GM21717 (cell line): ENCODE measurements around the gene SVOP.
"Not testable (repeated sequence)": the region's sequence is repeated elsewhere in the genome, so short reads cannot be mapped to it uniquely, and the experiment has no call there.

Source experiments
- ATAC-seq: cut with Tn5 transposase; IDR thresholded peaks from one replicate; pipeline ENCODE4 v1.9.1; 2021; ENCODE audit warnings: mild to moderate bottlenecking, moderate library complexity; ENCODE audit not compliant: unreplicated experiment

The SVOP gene

GRCh38 chr12:108896336-108896735 lies 124.5 kb downstream of the SVOP start:
- ATAC-seq = no peak

DNA sequence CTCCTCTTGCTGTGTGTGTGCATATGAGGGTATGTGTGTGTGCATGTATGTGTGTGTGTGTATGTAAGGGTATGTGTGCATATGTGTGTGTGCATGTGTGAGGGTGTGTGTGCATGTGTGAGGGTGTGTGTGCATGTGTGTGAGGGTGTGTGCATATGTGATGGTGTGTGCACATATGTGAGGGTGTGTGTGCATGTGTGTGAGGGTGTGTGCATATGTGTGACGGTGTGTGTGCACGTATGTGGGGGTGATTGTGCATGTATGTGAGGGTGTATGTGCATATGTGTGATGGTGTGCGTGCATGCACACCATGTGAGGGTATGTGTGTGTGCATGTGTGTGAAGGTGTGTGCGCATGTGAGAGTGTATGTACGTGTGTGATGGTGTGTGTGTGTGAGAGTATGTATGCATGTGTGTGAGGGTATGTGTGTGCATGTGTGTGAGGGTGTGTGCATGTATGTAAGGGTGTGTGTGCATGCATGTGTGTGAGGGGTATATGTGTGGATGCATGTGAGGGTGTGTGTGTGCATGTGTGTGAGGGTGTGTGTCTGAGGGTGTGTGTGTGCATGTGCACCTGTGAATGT lies 125.6 kb downstream of the SVOP start:
- ATAC-seq = no peak

DNA sequence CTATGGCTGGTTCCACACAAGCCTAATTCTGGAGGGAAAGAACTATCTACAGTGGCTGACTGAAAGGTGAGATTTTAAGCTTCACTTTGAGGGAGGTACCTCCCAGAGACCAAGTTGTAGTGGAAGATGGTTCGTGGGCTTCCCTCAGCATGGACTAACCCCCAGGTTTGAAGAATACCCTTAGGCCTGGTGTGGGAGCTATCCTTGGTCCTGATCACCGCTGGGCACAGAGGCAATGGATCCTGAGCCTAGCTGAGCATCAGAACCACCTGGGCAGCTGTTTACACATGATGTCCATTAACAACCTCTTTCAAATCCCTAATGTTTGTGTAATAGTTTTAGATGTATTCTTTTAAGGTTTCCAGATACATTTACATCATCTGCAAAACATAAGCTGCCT lies 130.7 kb downstream of the SVOP start:
- no peak for ATAC-seq

GRCh38 chr12:108888031-108888430 lies 132.8 kb downstream of the SVOP start:
- no peak for ATAC-seq

- ATAC-seq = no peak
Measured at GRCh38 chr12:108886873-108887629, 133.8 kb downstream of the SVOP start.

- ATAC-seq = no peak
Measured at GRCh38 chr12:108884116-108885012, 136.5 kb downstream of the SVOP start.

DNA sequence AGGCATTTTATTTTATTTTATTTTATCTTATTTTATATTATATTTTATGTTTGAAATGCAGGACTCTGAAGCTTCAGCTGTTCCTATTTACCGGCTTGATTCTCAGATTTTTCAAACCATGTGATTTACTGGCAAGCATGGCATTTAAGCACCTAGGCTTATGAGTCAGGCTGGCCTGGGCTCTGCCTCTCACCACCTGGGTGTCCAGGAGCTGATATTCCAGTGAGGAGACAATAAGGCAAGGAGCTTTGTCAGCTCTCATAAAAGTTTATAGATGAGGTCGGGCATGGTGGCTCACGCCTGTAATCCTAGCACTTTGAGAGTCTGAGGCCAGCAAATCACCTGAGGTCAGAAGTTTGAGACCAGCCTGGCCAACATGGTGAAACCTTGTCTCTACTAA lies 138.9 kb downstream of the SVOP start:
- no peak for ATAC-seq

- ATAC-seq = no peak
Measured at GRCh38 chr12:108879615-108880254, 141.1 kb downstream of the SVOP start, which contains the start of gene DAO. DAO (plus strand) TSS chr12:108880092; CDS start chr12:108885007, 4,915 bp downstream.

DNA sequence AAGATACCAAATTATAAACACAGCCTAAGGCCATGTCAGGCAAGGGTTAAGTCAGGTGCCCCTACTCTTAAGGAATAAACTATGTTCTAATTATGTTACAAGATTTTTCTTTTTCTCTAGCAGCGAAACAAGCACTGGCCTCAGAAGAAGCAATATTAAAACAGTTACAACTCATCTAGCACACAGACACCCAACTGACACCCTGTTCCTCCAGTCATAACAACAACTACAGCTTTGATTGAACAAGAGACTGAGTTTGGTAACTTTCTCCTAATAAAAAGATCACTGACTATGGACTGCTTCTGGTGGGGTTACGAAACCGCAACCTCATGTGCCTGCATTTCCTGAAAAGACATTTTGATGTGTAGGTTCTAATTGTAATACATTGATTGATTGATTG lies 144.3 kb downstream of the SVOP start:
- ATAC-seq = no peak

- no peak for ATAC-seq
Measured at GRCh38 chr12:108875682-108876361, 145.0 kb downstream of the SVOP start.

GRCh38 chr12:108875280-108875679 lies 145.6 kb downstream of the SVOP start:
- no peak for ATAC-seq

DNA sequence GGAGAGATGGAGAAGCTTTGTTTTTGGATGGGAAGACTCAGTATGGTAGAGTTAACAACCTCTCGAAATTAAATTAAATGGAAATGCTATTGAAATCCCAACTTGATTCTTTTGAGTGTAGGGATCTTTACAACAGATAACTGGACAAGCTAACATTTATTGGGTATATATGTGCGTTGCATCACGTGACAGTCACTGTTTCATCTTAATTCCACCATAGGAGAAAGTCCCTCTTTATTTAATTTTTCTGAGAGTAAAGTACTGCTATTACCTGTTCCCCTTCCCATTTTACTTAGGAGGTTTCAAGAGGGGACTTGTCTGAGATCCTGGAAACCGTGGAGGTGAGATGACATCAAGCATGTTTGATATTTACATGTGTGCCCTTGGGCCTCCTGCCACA lies 152.1 kb downstream of the SVOP start:
- no peak for ATAC-seq

GRCh38 chr12:108866083-108866482 lies 154.8 kb downstream of the SVOP start:
- not testable (repeated sequence) for ATAC-seq

- ATAC-seq = no peak
Measured at GRCh38 chr12:108865169-108865568, 155.7 kb downstream of the SVOP start.

DNA sequence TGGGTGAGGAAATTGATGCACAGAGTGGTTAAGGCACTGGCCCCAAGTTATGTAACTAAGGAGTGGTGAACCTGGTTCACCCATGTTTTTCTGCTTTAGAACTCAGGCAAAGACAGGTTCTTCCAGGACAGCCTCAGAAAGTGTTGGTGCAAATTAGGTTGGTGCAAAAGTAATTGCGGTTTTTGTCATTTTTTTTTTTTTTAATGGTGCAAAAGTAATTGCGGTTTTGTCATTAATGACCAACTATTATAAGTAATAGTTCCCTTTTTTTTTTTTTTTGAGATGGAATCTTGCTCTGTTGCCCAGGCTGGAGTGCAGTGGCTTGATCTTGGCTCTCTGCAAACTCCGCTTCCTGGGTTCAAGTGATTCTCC lies 158.3 kb downstream of the SVOP start:
- ATAC-seq = no peak

DNA sequence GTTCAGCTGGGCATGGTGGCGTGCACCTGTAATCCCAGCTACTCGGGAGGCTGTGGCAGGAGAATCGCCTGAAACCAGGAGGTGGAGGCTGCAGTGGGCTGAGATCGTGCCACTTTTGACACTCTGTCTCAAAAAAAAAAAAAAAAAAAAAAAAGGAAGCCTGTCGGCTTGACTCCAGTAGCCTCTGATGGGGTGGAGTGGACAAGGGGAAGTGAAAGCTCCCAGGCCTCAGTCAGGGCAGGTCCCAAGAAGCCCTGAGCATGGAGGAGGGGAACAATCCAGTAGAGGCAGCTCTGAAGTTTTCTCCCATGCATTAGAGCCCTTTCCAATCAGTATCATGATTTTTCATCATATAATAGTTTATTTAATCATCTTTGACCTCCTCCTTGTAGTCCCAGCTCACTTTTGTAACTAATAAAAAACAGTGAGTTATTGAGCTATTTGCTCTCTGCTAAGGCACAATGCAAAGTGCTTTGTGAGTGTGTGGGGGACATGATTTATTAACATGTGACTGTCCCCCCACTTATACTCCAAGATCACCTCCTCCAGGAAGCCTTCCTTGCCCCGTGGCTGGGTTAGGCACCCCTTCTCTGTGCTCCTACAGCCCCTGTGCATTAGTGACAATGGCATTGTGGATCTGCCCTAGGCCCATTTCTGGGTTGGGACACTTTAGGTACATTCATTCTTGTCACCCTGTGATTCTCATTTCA lies 158.8 kb downstream of the SVOP start:
- no peak for ATAC-seq

DNA sequence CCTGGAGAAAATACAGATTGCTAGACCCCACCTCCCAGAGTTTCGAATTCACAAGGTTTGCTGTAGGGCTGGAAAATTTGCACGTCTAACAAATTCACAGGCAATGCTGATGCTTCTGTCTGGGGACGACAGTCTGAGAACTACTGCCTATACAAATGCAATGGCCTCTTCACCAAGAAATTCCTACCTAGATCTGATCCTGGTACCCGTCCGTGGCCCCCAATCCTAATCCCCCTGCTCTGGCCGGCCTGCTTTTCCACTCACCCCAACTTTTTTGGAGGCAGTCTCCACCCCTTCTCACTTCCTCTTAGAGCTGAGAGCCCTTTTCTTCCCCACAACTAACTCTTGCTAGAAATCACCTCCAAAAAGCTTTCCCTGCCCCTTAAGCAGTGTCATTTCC lies 160.4 kb downstream of the SVOP start:
- ATAC-seq = no peak

GRCh38 chr12:108859923-108860291 lies 161.0 kb downstream of the SVOP start:
- no peak for ATAC-seq

- ATAC-seq = not testable (repeated sequence)
Measured at GRCh38 chr12:108859141-108859922, 161.5 kb downstream of the SVOP start.
